Measurements from ENCODE around the gene FAM111A.
"Not testable (repeated sequence)": the region's sequence is repeated elsewhere in the genome, so short reads cannot be mapped to it uniquely, and the experiment has no call there.

The FAM111A gene, protein sequence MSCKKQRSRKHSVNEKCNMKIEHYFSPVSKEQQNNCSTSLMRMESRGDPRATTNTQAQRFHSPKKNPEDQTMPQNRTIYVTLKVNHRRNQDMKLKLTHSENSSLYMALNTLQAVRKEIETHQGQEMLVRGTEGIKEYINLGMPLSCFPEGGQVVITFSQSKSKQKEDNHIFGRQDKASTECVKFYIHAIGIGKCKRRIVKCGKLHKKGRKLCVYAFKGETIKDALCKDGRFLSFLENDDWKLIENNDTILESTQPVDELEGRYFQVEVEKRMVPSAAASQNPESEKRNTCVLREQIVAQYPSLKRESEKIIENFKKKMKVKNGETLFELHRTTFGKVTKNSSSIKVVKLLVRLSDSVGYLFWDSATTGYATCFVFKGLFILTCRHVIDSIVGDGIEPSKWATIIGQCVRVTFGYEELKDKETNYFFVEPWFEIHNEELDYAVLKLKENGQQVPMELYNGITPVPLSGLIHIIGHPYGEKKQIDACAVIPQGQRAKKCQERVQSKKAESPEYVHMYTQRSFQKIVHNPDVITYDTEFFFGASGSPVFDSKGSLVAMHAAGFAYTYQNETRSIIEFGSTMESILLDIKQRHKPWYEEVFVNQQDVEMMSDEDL

DNA sequence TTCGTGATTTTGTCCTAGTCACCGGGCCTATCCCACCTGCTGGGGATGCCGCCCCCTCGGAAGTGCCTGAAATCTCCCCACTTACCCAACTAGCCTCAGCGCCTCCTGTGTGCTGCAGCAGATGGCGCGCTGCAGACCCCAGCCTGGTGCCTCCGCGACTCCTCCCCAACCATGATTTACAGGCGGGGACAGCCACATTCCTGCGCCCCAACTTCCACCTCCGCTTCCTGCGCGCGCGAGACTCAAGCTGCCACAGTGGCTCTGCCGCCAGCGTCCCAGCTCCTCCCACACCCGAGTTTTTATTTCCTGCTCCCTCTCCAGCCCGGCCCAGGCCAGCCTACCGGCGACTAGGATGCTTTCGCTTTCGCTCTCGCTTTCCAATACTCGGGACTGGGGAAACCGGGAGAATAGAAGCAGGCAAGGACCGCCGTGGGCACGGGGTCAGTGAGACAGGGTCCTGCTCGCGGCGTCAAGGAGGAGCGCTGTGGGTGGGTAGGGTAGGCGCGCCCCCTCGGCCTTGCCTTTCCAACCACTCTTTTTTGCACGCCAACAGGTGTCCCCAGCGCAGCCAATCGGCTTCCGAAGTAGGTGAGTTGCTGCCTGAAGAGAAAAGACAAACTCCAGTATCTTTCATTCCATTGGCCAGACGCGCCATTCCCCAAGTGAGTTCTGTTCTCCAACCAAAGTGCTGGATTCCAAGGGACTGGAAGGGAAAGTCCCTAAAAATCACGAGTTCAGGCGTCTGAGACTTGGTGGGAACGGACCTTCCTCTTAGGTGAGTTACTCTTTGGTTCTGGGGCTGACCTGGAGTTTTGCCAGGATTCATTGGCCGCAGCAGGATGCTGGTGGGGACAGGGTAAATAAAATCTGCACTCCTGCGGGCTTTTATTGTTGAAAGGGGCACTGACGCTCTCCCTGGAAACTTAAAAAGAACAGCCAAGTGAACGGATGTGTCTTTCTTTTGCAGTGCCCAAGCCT lies at the start of gene FAM111A:
TSS of gene FAM111A (plus strand) at position 327 of the 978 bp plus-strand sequence. CDS start 6,017 bp downstream, outside the sequence.
- DNase-seq (ENCODE audit: low read depth), result no peak

DNA sequence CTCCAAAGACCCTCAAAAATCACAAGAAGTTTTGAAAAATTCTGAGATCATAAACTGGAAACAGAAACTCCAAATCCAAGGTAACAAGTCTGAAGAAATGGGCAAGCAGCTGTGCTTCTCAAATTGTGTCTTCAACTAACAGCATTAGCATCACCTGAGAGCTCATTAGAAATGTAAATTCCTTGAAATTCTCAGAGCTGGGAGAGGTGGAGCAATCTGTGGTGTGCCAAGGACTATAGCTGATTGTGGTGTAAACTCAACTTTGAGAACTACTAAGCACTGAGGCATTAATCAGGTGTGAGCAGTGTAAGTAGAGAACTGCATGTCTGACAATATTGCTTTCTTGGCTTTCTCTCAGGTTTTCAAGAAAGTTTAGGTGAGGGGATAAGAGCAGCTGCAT lies 49.1 kb upstream of the FAM111A start:
- DNase-seq (ENCODE audit: low read depth), result not testable (repeated sequence)

DNA sequence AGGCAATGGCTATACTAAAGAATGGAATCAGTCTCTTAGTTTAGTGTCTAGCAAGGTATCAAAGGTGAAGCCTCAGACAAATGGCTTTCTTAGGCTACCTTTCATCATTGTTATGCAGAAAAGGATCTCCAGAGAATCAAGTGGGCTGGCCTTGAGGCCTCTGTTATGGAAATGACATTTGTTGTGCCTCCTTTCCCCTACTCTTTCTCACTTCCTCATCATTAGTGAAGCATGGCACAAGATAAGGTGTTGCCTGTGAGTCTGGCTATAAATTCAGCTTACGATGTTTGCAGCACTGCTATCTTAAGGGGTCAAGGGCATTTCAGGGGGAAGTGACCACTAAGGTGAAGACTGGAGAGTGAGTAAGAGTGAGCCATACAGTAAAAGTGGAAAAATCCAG lies 47.4 kb upstream of the FAM111A start:
- DNase-seq (ENCODE audit: low read depth), result not testable (repeated sequence)

DNA sequence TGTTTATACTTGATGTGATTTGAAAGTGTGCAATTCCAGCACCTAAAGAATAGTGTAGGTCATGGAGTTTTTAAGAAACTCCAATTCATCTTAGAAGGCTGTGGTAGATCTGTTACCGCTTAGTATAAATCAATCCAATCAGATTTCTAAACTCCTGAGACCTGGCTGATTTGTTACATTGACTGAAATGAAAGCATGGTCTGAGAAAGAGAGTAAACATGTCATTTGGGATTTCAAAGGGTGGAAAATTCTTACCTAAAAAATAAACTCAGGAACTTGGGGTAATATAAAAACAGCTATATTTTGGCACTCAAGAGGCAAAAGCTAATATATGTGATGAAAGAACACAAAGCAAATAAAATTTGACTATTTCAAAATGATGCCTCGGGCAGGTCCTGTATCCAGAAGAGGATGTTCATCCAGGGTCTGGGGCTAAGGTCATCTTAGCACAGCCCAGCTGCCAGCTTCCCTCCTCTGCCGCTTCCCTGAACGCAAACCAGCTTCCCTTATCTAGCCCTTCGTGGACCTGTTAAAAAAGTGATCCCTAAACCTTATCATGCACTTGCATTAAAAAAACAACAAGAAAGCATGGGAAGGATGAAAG lies 46.6 kb upstream of the FAM111A start:
- DNase-seq (ENCODE audit: low read depth), result not testable (repeated sequence)

DNA sequence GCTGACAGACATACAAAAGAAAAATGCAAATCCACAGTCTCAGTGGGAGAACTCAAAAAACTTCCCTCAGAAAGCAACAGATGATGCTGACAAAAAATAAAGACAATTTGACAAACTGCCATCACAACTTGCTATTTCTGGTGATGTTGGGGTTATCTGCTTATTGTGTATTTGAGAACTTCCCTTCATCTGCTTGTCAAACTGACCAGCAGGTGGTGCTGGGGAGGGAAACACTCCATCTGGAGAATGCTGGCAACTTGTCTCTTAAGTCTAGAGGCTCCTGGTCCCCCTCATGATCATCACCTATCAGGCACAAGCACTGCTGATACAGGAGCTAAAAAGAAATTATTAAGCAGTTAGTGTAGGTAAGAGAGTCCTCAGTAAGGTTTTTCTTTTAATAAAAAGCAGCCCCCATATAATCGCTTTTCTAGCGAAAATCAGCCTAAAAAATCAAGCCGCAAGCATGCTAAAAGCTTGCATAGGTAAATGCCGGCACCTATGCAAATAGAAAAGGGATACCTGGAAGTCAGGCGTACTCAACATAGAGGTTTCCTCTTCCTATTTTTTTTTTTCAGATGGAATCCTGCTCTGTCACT lies 45.4 kb upstream of the FAM111A start:
- DNase-seq (ENCODE audit: low read depth), result no peak

DNA sequence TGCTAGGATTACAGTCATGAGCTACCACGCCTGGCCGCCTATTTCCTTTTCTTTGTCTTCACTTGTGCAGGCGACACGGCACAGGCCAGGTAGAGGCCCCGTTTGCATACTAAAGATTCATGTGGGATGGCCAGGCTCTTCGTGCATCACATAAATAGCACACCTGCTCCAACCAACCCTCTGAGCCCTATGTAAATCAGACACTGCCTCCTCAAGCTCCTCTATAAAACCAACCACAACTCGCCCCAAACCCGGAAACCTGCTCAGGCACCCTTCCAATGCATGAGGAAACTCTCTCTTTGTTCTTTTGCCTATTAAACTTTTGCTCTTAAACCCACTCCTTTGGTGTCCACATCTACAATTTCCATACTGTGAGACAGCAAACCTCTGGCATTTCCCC lies 44.7 kb upstream of the FAM111A start:
- DNase-seq (ENCODE audit: low read depth), result not testable (repeated sequence)

DNA sequence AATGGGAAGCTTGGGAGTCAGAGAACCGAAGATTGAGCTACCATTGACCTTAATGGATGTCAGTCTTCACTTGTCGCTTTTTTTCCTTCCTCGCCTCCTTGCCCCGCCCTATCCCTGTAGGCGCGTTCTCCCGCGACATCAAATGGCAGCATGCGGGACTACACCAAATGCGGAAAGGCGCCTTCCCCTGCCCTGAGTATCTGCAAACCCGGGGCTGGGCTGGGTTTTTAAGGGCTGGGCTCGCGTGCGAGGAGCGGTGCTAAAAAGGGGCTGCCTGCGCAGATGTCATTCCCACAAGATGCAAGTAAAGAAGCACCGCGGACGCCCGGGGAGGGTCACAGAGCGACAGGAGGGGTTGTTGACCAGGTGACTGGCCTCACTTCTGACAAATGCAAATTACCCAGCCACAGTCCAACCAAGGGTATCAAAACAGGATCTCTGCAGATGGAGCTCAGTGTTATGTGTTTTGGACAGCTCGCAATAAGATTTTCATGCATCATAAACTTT lies 40.3 kb upstream of the FAM111A start:
- no peak for DNase-seq (ENCODE audit: low read depth)

DNA sequence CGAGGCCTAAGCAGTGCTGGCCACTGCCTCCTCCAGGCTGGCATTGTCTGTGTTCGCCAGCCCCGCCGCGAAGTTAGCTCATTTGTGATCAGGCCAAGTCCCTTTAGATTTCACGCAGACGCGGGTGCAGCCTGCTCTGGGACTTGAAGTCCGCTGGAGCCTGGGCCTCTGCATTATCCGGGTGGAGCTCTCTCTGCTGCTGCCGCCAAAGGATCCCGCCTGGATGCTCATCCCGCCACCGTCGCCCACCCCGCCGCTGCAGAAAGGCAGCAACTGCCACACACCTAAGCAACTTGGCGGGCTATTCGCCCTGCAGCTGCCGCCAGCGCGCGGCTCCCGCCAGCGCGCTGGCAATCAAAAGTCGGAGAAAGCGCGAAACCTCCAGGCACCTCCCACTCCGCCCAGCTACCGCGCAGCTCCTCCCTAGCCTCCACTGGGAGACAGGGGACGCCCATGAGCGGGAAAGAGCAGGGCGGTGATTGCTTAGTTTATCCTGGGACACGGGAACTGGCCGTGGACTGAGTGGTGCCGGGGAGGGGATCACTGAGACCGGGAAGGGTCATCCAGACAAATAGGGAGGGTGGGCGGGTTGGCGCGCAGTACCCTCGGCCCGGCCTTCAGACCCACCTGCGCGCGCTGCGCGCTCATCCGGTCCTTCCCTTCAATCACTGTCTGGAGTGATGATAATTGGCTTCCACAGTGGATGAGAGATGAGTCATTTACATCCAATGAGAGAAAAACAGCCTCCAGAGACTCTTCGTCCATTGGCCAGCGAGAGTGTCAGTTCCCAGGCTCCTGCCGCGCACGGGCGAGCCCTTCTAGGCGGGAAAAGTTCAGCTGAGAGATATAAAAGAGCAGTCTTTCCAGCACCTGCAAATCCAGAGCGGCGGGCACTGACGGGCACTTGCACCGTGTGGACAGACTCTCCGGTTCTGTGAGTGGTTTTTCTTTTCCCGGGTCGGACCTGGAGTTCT lies 36.0 kb upstream of the FAM111A start, which contains the start of gene FAM111B:
TSS of gene FAM111B (plus strand) at position 875 of the 974 bp plus-strand sequence. CDS start 2,389 bp downstream, outside the sequence.
- peak; percentile 79 for DNase-seq (ENCODE audit: low read depth)

DNA sequence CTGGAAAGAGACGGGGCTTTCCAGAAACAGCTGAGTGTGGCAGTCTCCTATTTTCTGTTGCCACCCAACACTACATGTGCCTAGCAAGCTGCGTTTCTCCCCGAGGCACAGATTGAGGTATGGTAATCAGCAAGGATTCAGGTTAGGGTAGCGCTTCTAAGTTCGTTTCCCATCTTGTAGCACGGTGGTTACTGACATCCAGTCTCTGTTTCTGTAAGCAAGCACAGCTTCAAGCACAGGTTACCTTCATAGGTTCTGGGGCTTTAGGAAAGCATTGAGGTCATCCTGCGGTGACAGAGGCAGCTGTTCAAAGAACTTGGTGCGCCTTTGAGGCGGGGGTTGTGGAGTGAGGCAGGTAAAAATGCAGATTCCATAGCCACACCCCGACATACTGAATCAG lies 34.9 kb upstream of the FAM111A start:
- DNase-seq (ENCODE audit: low read depth), result not testable (repeated sequence)

DNA sequence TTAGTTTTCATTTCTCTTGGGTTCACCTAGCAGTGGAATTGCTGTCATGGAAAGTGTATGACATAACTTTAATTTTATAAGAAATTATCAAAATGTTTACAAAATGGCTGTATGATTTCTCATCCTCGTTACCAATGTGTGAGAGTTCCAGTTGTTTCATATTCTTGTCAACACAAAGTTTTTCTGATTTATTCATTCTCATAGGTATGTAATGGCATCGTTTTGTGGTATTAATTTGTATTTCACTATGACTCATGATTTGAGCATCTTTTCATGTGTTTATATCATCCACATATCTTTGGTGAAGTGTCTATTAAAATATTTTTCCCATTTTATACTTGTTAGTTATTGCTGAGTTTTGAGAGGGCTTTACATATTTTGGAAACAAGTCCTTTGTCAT lies 30.2 kb upstream of the FAM111A start:
- no peak for DNase-seq (ENCODE audit: low read depth)

DNA sequence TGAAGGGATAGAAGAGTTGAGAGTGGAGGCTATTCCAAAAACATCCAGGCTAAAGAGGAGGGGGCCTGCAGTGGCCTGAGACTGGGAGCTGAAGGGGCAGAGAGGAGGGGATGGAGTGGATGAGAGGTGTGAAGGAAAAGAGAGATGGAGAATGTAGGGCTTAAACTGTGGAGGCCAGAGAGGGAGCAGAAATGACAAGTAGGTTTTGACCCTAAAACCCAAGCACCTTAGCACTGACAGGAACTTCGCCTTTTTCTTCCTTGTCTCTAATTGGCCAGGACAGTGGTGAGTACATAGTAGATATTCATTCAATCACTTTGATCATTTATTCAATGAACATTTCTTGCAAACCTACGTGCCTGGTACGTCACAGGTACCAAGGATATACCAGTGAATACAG lies 28.3 kb upstream of the FAM111A start:
- no peak for DNase-seq (ENCODE audit: low read depth)

DNA sequence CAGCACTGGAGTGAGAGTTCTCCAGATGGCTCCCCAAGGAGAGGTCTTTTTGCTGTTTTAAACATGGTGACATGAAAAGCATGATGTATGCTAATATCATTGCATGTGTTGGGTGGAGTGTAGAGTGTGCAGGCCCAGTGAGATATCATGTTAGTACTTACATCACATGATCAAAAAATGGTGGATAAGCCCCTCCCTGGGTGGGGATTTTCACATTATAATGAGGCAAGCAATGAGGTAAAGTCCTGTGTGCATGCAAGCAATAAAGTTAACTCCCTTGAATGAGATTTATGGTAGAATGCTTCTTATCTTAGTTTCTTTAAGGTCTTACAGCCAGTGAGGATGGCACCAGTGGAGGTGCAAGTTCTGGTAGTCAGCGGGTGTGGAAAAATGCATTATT lies 27.1 kb upstream of the FAM111A start:
- no peak for DNase-seq (ENCODE audit: low read depth)

DNA sequence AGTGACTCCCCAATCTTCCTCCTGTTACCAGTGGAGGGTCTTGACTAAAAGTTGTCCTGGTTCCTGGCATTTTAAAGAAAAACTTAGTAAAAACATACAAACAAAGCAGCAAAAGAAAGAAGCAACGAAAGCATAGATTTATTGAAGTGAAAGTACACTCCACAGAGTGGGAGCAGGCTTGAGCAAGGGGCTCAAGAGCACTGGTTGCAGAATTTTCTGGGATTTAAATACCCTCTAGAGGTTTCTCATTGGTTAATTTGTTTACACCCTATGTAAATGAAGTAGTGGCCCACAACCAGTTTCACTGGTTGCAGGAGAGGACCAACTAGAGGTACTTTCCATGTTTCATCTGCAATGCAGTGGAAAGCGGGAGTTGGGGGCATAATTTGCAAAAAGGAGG lies 24.9 kb upstream of the FAM111A start:
- DNase-seq (ENCODE audit: low read depth), result no peak

DNA sequence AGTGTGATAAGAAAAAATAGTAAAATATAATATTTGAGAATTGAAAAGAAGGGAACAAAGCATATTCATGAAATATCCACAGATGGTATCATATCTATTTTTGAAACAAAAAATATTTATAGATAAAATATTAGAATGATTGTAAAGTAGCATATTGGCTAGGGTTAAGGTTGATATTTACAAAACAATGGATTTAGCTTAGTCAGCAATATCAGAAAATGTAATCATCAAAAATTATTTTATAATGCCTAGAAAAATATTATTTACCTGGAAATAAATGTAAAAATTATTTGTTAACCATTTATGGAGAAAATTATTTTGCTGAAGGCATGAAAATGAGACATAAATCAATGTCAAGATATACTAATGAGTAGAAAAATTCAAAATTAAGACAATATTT lies 22.8 kb upstream of the FAM111A start:
- no peak for DNase-seq (ENCODE audit: low read depth)

DNA sequence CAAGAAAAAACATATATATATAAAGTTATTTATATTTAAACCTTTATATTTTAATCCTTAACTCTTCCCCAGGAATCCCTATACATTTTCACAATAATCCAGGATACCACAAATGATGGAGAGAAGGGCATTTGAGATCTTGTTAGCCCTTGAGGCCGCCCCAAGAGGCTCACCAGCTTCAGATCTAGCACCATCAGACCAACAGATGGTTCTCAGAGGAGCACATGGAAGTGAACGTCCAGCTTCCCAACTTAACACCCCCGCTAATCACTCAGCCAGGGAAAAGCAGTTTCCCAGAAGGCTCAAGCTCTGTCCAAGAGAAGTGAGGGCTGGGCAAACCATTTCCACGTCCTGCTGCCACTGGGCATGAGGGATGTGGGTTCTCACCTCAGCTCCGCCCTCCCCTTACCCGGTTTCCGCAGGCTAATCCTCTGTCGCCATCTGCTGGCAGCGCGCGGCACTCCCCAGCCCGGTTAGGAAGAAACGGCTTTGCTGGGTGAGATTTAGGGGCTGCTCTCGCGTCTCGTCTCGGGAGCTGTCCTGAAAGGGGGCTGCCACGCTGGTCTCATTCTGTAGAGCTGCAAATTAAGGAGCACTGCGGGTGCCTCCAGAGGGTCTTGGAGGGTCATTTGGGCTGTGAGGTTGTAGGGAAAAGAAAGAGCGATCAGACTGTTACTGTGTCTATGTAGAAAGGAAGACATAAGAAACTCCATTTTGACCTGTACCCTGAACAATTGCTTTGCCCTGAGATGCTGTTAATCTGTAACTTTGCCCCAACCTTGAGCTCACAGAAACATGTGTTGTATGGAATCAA lies 6.8 kb upstream of the FAM111A start:
- no peak for DNase-seq (ENCODE audit: low read depth)

DNA sequence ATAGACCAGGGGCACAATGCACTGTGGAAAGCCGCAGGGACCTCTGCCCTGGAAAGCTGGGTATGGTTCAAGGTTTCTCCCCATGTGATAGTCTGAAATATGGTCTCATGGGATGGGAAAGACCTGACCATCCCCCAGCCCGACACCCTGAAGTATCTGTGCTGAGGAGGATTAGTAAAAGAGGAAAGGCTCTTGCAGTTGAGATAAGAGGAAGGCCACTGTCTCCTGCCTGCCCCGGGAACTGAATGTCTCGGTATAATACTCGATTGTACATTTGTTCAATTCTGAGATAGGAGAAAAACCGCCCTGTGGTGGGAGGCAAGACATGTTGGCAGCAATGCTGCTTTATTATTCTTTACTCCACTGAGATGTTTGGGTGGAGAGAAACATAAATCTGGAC lies 6.1 kb upstream of the FAM111A start:
- not testable (repeated sequence) for DNase-seq (ENCODE audit: low read depth)

DNA sequence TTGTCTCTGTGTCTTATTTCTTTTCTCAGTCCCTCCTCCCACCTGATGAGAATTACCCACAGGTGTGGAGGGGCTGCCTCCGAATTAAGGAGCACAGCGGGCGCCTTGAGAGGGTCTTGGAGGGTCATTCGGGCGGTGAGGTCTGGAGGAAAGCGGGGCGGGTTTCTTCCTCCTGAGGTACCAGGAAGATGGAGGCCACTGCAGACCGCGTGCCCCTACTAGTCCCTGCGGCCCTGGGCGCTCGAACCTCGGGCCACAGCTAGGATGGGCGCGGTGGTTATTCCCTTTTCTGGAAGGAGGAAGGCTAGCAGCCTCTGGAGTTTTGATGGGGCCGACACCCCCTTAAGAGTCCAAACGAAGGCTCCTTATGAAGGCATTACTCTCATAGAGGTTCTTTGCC lies 5.5 kb upstream of the FAM111A start:
- DNase-seq (ENCODE audit: low read depth), result no peak

DNA sequence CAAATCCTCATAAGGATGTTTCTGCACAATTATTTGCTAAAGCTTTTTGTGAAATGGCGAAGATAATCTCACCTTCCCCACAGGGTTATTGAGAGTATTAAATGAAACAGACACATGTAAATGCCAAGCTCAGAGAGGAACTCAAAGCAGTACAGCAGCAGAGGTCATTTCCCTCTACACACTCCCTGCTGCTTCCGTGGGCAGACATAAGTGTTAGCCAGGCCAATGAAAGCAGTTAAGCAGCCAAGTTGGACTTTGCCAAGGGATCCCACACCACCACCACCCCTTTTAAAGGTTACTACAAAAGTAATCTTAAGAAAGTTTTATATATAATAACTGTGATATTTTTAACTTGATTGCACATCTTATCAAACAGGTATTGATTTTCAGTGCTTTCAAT lies 4.0 kb upstream of the FAM111A start:
- DNase-seq (ENCODE audit: low read depth), result no peak

DNA sequence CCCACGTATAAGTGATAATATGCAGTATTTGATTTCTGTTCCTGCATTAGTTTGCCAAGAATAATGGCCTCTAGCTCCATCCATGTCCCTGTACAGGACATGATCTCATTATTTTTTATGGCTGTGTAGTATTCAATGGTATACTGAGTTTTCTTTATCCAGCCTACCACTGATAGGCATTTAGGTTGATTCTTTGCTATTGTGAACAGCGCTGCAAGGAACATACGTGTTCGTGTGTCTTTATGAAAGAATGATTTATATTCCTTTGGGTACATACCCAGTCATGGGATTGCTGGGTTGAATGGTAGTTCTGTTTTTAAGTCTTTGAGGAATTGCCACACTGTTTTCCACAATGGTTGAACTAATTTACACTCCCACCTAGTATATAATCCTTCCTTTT lies 1.5 kb upstream of the FAM111A start:
- no peak for DNase-seq (ENCODE audit: low read depth)

Data from GM04503 (cell line).